ENCODE results near the gene PRAMEF12.

PRAMEF12 gene

DNA sequence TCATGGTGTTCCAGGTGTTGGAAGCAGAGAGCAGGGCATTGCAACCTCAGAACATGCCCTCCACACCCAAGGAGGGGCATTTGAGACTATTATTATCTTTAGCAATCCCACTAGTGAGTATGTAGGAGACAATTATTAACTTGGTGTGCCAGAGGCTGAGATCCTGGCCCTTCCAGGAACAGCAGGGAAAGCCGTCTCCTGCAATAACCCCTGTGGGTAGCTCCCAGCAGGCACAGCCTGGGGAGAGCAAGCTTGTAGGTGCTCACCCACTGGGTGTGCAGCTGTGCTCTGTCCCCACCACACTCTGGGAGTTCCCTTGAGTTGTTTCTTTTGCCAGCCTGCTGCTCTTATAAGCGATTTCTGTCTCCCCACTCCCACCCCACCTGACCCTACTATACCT is 17.3 kb upstream of the PRAMEF12 start:
- TF ChIP-seq TAF1 (IDR thresholded peaks at IDR 0.05; ENCODE audit: borderline replicate concordance, low read depth, low read length) (no peak), POLR2A (IDR thresholded peaks at IDR 0.05; ENCODE audit: low read depth, low read length) (no peak), POLR2AphosphoS5 (IDR thresholded peaks at IDR 0.05; ENCODE audit: low read depth, low read length) (no peak)
- DNase-seq (ENCODE audit: insufficient read length) = no peak
- FAIRE-seq = no peak

- no peak for DNase-seq (ENCODE audit: insufficient read length)
- TF ChIP-seq POLR2AphosphoS5 (IDR thresholded peaks at IDR 0.05; ENCODE audit: low read depth, low read length) (no peak), TAF1 (IDR thresholded peaks at IDR 0.05; ENCODE audit: borderline replicate concordance, low read depth, low read length) (no peak), POLR2A (IDR thresholded peaks at IDR 0.05; ENCODE audit: low read depth, low read length) (no peak)
- no peak for FAIRE-seq
These were observed 16.6 kb upstream of the PRAMEF12 start for GRCh38 chr1:12756768-12757413.

DNA sequence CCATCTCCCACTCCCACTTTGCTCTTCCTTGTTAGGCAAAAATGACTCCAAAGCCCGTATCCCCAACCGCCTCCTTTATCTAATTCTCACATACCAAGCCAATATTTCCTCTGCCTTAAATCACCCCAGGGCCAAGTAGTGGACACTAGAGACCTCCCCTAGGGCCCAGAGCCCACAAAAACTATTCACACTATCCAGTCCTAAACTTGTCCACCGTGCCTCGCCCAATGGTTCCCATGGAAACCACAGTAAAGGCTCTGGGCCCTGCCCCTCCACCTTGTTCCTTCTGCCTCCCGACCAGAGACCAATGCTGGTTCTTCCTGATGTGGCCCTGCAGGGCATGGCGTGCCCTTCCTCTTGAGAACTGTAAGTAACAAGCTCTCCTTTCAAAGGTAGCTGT is 15.7 kb upstream of the PRAMEF12 start:
- TF ChIP-seq POLR2A (IDR thresholded peaks at IDR 0.05; ENCODE audit: low read depth, low read length) (no peak), TAF1 (IDR thresholded peaks at IDR 0.05; ENCODE audit: borderline replicate concordance, low read depth, low read length) (no peak), POLR2AphosphoS5 (IDR thresholded peaks at IDR 0.05; ENCODE audit: low read depth, low read length) (no peak)
- FAIRE-seq (no peak), DNase-seq (ENCODE audit: insufficient read length) (no peak)

DNA sequence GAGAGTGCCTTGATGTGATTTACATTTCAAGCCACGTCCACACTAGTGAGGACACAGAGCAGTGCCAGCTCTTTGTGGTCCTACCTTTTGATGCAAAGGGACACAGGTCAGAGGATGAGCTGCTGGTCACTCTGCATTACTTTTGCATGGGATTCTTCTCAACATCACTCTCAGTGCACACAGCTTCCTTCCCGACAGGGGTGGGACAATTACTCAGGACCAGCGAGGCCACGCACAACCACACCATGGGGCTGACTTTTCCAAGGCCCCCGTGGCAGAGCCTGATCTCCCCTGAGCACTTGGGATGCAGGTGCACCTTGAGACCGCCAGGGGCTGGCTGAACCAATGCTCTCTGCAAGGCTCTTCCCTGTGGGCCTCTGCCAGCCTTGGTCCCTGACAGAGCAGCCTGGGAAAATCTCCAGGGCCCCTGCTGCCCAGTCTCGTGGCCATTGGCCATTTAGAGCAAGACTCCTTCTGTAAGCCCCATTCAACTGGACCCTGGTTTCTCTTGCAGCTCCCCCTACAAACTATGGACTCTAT is 13.2 kb upstream of the PRAMEF12 start:
- no peak for FAIRE-seq
- no peak for TF ChIP-seq POLR2A (IDR thresholded peaks at IDR 0.05; ENCODE audit: low read depth, low read length)
- TF ChIP-seq POLR2AphosphoS5 (IDR thresholded peaks at IDR 0.05; ENCODE audit: low read depth, low read length) = no peak
- TF ChIP-seq TAF1 (IDR thresholded peaks at IDR 0.05; ENCODE audit: borderline replicate concordance, low read depth, low read length) = no peak

DNA sequence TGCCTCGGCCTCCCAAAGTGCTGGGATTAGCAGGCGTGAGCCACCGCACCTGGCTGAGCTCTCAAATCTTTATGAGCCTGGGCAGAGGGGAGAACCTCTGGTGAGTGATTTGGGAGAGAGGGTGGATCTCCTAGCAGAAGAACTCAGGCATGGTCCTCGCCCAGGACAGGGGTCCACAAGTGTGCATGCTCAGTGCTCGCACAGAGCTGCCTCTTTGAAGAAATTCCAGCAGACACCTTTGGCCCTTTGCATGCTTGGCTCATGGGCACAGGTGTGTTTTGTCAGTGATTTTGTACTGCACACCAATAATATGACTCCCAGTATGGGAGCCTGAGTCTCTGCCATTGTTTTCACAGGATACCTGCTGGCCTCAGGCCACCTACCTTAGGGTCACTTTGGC is 11.8 kb upstream of the PRAMEF12 start:
- DNase-seq (ENCODE audit: insufficient read length) (no peak), FAIRE-seq (no peak)
- TF ChIP-seq POLR2AphosphoS5 (IDR thresholded peaks at IDR 0.05; ENCODE audit: low read depth, low read length) = no peak

More for the DNA sequence above, 13.2 kb upstream of the PRAMEF12 start:
- no peak for DNase-seq (ENCODE audit: insufficient read length)

- no peak for TF ChIP-seq POLR2A (IDR thresholded peaks at IDR 0.05; ENCODE audit: low read depth, low read length)
- no peak for TF ChIP-seq POLR2AphosphoS5 (IDR thresholded peaks at IDR 0.05; ENCODE audit: low read depth, low read length)
- no peak for TF ChIP-seq TAF1 (IDR thresholded peaks at IDR 0.05; ENCODE audit: borderline replicate concordance, low read depth, low read length)
- FAIRE-seq (no peak), DNase-seq (ENCODE audit: insufficient read length) (no peak)
These were observed 10.8 kb upstream of the PRAMEF12 start for GRCh38 chr1:12762766-12763165.

GRCh38 chr1:12763479-12763878 is 10.1 kb upstream of the PRAMEF12 start:
- TF ChIP-seq POLR2A (IDR thresholded peaks at IDR 0.05; ENCODE audit: low read depth, low read length) = no peak
- no peak for TF ChIP-seq POLR2AphosphoS5 (IDR thresholded peaks at IDR 0.05; ENCODE audit: low read depth, low read length)
- no peak for TF ChIP-seq TAF1 (IDR thresholded peaks at IDR 0.05; ENCODE audit: borderline replicate concordance, low read depth, low read length)
- DNase-seq (ENCODE audit: insufficient read length) (no peak), FAIRE-seq (no peak)

DNA sequence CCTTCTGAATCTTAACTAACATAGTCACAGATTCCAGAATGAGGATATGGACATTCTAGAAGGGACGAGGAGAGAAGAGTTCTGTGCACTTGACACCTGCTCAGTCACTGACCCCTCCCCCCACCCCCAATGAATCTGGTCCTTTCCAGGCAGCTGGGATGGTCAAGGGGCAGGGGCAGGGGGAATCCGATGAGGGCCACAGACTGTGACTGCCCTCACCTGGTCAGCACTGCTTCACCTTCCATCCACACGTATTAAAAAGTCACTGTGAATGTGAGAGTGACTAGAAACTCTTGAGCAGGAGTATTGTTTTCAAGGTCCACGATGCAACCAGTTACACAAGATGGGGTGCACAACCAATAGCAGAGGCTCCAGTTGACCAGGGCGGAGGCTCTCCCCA is 9.5 kb upstream of the PRAMEF12 start:
- FAIRE-seq (no peak), DNase-seq (ENCODE audit: insufficient read length) (no peak)
- TF ChIP-seq POLR2AphosphoS5 (IDR thresholded peaks at IDR 0.05; ENCODE audit: low read depth, low read length) (no peak), POLR2A (IDR thresholded peaks at IDR 0.05; ENCODE audit: low read depth, low read length) (no peak), TAF1 (IDR thresholded peaks at IDR 0.05; ENCODE audit: borderline replicate concordance, low read depth, low read length) (no peak)

- FAIRE-seq = no peak
- no peak for TF ChIP-seq POLR2AphosphoS5 (IDR thresholded peaks at IDR 0.05; ENCODE audit: low read depth, low read length)
- TF ChIP-seq TAF1 (IDR thresholded peaks at IDR 0.05; ENCODE audit: borderline replicate concordance, low read depth, low read length) = no peak
- TF ChIP-seq POLR2A (IDR thresholded peaks at IDR 0.05; ENCODE audit: low read depth, low read length) = no peak
- DNase-seq (ENCODE audit: insufficient read length) = no peak
These were observed 4.5 kb upstream of the PRAMEF12 start for GRCh38 chr1:12769031-12769430.

DNA sequence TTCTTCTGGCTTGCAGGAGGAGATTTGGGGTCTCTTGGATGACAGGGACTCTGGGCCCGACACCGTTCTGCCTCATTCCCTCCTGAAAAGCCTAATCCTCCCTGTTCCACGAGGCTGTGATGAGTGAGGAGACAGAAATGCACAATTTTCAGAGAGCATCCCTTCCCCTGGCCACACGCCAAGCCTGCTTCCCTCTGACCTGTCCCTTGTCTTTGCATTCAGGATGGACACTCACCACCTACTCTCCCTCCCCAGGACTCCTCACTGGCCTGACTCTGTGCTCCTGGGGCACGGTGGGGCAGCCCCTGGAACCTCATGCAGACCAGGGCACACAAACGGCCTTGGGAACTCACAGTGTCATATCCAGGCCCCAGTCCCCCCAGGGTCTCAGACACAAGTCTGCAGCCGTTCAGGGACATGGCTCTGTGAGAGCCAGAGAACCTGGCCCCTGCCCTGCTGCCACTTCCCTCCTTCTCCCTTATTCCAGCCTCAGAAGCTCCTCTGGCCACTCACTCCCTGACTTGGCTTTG is 3.5 kb upstream of the PRAMEF12 start:
- no peak for DNase-seq (ENCODE audit: insufficient read length)
- no peak for FAIRE-seq
- no peak for TF ChIP-seq POLR2A (IDR thresholded peaks at IDR 0.05; ENCODE audit: low read depth, low read length)
- no peak for TF ChIP-seq POLR2AphosphoS5 (IDR thresholded peaks at IDR 0.05; ENCODE audit: low read depth, low read length)
- TF ChIP-seq TAF1 (IDR thresholded peaks at IDR 0.05; ENCODE audit: borderline replicate concordance, low read depth, low read length) = no peak

- FAIRE-seq (no peak), DNase-seq (ENCODE audit: insufficient read length) (no peak)
- TF ChIP-seq POLR2A (IDR thresholded peaks at IDR 0.05; ENCODE audit: low read depth, low read length) (no peak), TAF1 (IDR thresholded peaks at IDR 0.05; ENCODE audit: borderline replicate concordance, low read depth, low read length) (no peak), POLR2AphosphoS5 (IDR thresholded peaks at IDR 0.05; ENCODE audit: low read depth, low read length) (no peak)
These were observed 2.9 kb upstream of the PRAMEF12 start for GRCh38 chr1:12770620-12771019.

DNA sequence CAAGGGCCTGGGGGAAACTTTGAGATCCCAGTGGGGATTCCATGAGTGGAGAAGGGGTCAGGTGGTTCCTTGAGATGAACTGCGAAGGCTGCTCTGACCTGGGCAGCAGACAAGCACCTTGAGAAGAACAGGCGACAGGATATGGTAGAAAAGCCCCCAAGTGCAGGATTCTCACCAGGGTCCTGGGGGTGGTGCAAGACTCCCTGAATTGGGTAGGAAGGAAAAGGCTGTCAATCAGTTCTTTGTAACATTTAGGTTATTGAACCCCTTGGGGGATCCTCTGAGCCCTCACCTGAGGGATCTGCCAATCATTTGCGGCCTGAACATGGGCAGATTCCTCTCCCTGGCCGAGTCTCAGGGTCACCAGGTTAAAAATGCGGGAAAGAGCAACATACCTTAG is 2.4 kb upstream of the PRAMEF12 start:
- TF ChIP-seq TAF1 (IDR thresholded peaks at IDR 0.05; ENCODE audit: borderline replicate concordance, low read depth, low read length) = no peak
- no peak for TF ChIP-seq POLR2AphosphoS5 (IDR thresholded peaks at IDR 0.05; ENCODE audit: low read depth, low read length)
- no peak for TF ChIP-seq POLR2A (IDR thresholded peaks at IDR 0.05; ENCODE audit: low read depth, low read length)
- DNase-seq (ENCODE audit: insufficient read length) (no peak), FAIRE-seq (no peak)

Data from GM12892 (cell line).